Skeletal muscle cell (primary cell): Measurements from ENCODE around the gene LCN1.
"Not testable (repeated sequence)": the region's sequence is repeated elsewhere in the genome, so short reads cannot be mapped to it uniquely, and the experiment has no call there.

Source experiments
- DNase-seq: peaks from one replicate; pipeline ENCODE4 v3.0.0-alpha.2; 2010; ENCODE audit warnings: low read depth
- H3K4me3 ChIP-seq: 2 replicates; pipeline ENCODE4 v1.5.1; 2011; ENCODE audit warnings: low read depth, mild to moderate bottlenecking, control low read depth, low read length, moderate library complexity

The LCN1 gene

GRCh38 chr9:135502873-135503321 lies 18.3 kb upstream of the LCN1 start:
- no peak overlapping the region for H3K4me3 ChIP-seq
- no peak for DNase-seq

GRCh38 chr9:135503371-135504261 lies 17.6 kb upstream of the LCN1 start:
- no peak overlapping the region for H3K4me3 ChIP-seq
- no peak for DNase-seq

- no peak for DNase-seq
Measured at GRCh38 chr9:135504262-135505243, 16.7 kb upstream of the LCN1 start.

GRCh38 chr9:135505406-135506187 lies 15.6 kb upstream of the LCN1 start:
- no peak overlapping the region for H3K4me3 ChIP-seq
- DNase-seq = no peak

More at GRCh38 chr9:135504262-135505243, 16.7 kb upstream of the LCN1 start:
- no peak overlapping the region for H3K4me3 ChIP-seq

- DNase-seq = no peak
- H3K4me3 ChIP-seq = no peak overlapping the region
Measured at GRCh38 chr9:135506327-135507103, 14.7 kb upstream of the LCN1 start.

GRCh38 chr9:135507104-135508035 lies 13.9 kb upstream of the LCN1 start:
- H3K4me3 ChIP-seq = no peak overlapping the region

GRCh38 chr9:135508211-135508820 lies 12.9 kb upstream of the LCN1 start:
- no peak overlapping the region for H3K4me3 ChIP-seq
- no peak for DNase-seq

More at GRCh38 chr9:135507104-135508035, 13.9 kb upstream of the LCN1 start:
- DNase-seq = no peak

GRCh38 chr9:135509458-135509857 lies 11.8 kb upstream of the LCN1 start:
- no peak overlapping the region for H3K4me3 ChIP-seq

GRCh38 chr9:135512241-135512603 lies 9.0 kb upstream of the LCN1 start:
- DNase-seq = no peak
- H3K4me3 ChIP-seq = no peak overlapping the region

More at GRCh38 chr9:135509458-135509857, 11.8 kb upstream of the LCN1 start:
- no peak for DNase-seq

GRCh38 chr9:135512904-135513303 lies 8.3 kb upstream of the LCN1 start:
- no peak for DNase-seq
- H3K4me3 ChIP-seq = no peak overlapping the region

GRCh38 chr9:135513351-135513846 lies 7.8 kb upstream of the LCN1 start:
- DNase-seq = no peak
- H3K4me3 ChIP-seq = no peak overlapping the region

GRCh38 chr9:135513906-135514305 lies 7.3 kb upstream of the LCN1 start:
- not testable (repeated sequence) for H3K4me3 ChIP-seq, DNase-seq

GRCh38 chr9:135514342-135515082 lies 6.7 kb upstream of the LCN1 start:
- no peak for DNase-seq
- H3K4me3 ChIP-seq = no peak overlapping the region

- no peak for DNase-seq
- H3K4me3 ChIP-seq = no peak overlapping the region
Measured at GRCh38 chr9:135515083-135515951, 5.9 kb upstream of the LCN1 start.

GRCh38 chr9:135516132-135516860 lies 4.9 kb upstream of the LCN1 start:
- no peak for DNase-seq

More at GRCh38 chr9:135516132-135516860, 4.9 kb upstream of the LCN1 start:
- H3K4me3 ChIP-seq = no peak overlapping the region
